Kasumi-1 (cell line): ENCODE results near the gene SELENOS.

Experiments
- DNase-seq, 2 experiments: peaks; one replicate each; lab custom pipeline; 2025; lab: John Stamatoyannopoulos, UW

SELENOS gene

DNA sequence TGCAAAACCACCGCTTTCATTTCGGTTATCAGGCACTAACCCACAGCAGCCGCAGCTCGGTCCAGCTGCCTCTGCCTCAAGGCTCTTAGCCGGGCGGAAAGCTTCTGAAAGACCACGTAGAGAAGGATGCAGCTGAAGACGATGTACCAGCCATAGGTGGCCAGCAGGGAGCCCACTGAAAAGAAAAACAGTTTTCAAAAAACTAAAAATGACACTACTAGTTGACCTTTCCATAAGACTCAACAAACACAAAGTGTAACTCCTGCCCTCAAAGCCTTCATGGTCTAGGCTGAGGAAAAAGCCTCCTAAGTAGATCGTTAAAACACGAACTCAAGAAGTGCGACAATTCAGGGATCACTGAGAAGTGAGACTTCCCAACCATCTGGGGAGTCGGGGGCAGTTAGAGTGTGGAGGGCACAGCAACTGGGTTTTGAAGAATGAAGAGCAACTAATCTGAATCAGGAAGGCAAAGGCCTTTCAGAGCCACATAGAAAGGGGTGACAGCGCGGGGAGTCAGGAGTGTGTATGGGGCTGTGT lies 716 bp downstream of the SELENOS start:
- peak; percentile 59 to 68 for DNase-seq

DNA sequence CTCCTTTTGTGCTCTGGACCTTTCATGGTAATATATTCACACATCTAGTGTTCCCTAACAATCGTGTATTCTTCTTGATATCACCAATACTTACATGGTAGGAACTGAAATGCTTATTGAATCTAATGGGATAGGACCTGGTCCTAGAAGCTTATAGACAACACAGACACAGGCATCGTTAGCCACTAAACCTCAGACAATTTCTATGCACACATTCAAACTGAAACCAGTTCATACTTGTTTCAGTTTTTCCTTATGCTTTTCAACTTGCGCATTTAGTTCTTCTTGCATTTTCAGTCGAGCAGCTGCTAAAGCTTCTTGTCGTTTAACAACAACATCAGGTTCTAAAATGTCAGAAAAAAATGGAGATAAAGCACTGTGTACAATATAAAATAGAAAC lies 2.3 kb downstream of the SELENOS start:
- no peak for DNase-seq

DNA sequence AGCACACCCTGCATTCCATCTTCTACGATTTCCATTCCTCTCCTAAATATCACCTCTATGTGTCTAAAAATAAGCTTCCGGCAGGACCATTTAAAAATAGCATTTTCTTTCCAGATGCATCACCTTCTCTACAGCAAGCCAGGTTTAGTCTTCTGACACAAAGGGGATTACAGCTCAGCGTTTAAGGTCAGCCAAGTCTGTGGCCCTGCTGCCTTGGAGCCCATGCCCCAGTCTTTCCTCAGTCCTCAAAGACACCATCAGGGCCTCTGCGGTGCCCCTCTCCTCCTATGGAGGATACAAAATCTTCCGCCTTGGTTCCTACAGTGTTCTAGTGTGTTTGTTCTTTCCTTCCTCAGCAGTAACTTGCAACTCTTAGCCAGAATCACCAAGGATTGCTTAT lies 3.8 kb downstream of the SELENOS start:
- no peak for DNase-seq

DNA sequence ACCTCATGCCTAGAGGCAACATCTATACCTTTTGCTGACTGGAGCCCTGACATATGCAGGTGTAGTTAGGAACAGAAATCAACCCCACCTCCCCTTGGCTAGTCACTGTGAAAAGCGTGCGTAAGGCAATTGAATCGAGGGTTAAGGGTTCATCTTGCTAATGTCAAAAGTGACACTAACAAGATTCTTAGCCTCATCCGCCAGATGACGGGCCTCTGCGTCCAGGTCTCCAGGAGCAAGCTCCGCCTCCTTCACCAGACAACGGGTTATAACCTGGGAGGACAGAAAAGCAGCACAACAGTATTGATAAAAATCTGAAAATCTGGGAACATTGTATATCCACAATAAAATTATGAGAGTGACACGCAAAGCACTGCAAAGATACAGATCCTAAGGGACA lies 4.7 kb downstream of the SELENOS start:
- no peak for DNase-seq

DNA sequence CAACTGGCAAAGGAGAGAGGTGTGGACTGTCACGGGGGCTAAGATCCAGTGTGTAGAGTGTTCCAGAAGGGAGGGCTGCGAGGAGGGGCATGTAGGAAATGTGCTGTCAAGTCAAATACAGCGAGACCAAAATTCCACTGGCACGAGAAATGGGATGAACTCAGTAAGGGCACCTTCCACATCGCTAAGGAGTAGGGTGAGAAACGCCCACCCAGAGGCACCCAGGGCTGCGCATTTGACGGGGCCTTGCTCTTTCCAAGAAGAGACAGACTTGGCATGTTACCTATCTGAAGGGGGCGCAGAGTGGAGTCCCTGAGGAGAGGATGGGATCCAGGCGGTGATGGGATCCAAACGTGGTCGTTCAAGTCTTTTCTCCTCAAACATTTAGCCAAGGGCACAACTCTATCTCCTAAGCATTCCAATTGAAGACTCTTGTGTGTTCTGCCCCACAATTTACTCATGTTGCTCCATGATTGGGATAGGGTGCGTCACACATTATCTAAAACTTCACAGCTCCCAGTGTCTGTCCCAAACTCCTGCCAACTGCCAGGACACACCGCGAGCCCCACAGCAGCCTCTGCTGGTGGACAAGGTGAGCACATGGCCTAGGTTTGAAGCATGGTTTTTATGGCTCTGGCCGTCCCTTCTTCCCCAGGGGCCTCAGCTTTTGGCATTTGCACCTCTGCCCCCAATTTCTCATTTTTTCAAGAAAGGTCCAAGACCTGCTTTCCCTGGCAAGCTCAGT lies 7.6 kb downstream of the SELENOS start:
- peak in 1 of 2 experiments; percentile 21 for DNase-seq

DNA sequence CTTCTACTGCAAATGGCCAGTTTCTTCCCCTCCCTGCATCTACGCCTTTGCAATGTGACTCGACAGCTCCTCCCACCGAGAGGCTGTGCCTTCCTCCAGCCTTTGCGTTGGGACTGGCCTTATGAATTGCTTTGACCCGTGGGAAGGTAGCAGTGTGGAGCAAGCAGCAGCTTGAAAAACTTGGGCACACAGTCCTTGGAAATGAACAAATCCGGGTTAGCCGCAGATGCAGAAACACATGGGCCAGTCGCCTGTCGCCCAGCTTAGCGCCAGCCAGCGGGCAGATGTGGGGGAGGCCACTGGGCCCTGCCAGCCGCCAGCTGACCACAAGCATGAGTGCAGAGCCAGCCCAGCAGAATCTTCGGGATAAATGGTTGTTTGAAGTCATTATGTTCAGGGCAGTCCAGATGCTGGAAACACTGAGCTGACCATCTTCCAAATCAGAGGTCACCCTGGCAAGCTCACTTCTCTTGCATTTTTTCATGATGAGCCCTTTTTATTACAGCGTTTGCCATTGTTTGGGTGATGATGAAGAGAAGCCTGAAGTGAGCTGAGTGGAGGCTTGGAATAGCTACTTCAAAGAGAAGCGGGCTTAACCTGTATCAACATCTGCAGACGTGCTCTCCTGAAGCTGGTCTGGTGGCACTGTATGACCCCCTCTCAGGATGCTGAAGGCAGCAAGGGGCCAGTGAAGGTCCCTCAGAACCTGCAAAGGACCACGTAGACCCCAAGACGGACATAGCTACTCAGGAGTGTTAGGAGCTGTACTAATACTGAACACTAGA lies 9.8 kb downstream of the SELENOS start:
- no peak for DNase-seq

DNA sequence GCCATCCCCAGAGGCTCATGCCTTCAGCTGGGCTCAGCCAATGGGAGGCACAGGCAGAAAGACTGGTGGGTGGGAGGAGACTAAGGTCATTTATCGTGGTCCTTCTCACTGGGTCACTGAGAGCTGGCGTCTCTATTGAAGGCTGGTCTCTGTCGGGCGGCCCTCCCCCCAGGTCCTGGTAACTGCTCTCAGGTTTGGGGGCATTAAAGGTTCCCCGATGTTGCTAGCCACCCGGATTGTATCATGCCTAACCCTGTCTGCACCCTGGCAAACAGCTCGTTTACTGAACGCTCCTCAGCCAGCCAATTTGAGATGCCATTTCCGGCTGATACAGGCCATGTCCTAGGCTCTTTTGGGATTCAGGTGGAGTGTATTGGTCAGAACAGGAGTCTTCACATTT lies 10.5 kb downstream of the SELENOS start:
- DNase-seq = no peak

DNA sequence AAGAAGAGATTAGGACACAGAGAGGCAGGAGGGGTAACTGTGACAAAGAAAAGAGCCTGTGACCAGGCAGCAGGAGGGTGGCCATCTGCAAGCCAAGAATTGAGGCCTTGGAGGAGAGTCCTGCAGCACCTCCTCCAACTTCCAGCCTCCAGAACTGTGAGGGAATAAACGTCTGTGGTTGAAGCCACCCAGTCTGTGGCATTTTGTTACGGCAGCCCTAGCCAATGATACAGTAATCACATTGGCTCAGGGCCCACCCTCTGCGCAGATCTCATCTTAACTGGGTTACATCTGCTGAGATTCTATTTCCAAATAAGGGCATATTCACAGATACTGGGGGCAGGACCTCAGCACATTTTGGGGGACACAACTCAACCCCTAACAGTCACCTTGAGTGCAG lies 11.3 kb downstream of the SELENOS start:
- DNase-seq = no peak

DNA sequence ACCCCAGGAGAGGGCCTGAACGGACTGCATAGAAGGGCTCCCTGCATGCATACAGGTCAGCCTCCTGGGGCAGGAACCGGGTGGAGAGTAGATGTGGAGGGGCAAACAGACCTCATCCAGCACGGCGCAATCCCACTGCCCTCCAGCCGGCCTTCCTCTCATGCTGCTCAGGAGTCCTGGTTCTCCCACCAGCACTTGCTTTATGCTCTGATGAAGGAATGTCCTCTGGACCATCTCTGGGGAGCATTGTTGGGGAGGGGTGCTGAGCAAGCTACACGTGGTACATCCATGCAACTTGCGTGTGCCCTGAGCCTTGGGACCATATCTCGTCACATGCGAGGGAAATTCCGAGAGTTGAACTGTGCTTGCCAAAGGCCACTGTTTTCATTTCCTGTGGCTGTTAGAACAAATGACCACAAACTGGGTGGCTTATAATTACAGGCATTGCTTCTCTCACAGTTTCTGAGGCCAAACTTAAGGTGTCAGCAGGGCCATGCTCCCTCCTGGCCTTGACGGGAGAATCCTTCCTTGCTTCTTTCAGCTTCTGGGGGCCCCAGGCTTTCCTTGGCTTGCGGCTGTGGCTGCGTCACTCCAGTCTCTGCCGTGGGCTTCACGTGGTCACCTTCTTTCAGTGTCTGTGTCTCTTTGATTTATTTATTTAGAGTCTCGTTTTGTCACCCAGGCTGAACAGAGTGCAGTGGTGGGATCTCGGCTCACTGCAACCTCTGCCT lies 12.2 kb downstream of the SELENOS start:
- DNase-seq = no peak

DNA sequence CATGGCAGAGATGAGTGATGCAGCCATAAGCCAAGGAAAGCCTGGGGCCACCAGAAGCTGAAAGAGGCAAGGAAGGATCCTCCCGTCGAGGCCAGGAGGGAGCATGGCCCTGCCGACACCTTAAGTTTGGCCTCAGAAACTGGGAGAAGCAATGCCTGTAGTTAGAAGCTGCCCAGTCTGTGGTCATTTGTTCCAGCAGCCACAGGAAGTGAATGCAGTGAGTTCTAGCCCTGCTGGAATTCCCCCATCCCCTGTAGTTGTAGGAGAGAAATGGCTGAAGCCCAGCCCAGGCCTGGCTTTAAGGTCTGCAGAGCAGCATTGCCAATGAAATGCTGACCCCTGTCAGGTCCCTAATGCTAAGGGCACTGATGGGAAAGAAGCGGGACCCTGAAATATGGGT lies 13.3 kb downstream of the SELENOS start:
- DNase-seq = no peak

DNA sequence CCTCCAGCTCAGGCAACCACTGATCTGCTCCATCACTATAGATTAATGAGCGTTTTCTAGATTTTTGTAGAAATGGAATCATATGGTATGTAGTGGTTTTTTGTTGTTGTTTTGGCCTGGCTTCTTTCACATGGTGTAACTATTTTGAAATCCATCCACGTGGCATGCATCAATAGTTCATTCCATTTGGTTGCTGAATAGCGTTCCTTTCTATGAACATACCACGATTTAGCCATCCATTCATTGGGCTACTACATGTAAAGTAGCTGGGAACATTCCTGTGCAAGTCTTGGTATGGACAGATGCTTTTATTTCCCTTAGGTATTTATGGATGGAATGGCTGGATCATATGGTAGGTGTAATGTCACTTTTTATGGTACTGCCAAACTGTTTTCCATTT lies 14.7 kb downstream of the SELENOS start:
- no peak for DNase-seq

DNA sequence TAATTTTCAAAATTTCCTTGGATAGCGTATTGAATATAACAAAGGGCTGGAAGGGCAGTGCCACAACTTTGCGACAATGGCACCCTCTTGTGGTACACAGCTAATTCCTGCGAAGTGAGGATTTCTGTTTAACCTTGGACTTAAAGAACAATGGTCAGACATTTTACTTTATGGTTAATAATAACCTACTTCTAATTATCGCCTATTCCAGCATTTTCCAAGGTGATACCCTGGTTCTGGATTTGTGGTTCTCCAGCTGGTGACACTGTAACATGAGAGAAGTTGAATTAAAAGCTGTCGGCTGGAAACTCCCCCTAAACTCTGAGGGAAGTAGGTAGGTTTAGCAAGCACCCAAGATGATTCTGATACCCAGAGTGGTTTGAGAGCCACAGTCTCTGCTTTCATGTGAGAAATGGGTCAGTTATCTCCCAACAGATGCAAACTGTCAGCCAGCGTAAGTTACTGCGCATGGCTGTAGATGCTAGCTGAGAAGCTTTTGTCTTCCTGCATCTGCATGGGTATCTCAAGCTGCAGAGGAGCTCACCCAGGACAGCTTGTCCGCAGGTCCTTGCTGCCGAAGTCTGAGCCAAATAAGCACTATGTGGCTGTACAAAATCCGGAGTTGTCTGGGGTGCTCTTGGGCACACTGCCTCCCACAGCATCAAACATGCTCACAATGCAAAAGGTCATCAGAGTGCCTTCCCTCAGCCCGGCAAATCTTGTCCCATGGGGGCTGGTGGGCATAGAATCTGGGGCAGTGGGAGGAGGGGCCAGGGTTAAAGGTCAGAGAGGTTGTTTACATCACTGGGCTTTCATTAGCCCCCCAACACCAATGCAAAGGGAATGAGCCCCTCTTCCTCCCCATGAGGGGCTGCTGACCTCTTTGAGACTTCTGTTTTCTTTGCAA lies 18.8 kb downstream of the SELENOS start:
- DNase-seq = peak; percentile 69 to 80

DNA sequence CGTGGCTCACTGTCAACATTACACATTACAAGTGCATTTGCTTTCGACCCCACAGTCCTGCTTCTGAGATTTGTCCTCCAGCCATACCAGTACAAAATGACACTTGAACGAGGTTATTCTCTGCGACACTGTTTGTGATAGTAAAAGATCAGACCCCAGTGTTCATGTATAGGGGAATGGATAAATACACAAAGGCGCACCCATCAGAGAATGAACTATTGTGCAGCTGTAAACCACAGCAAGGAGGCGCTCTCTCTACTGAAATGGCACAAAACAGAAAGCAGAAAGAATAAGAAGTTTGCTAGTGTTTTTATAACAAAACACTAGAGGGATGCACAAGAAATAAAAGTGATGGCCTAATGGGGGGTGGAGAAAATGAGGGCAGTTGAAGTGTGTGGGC lies 20.5 kb downstream of the SELENOS start:
- peak; percentile 71 to 85 for DNase-seq

DNA sequence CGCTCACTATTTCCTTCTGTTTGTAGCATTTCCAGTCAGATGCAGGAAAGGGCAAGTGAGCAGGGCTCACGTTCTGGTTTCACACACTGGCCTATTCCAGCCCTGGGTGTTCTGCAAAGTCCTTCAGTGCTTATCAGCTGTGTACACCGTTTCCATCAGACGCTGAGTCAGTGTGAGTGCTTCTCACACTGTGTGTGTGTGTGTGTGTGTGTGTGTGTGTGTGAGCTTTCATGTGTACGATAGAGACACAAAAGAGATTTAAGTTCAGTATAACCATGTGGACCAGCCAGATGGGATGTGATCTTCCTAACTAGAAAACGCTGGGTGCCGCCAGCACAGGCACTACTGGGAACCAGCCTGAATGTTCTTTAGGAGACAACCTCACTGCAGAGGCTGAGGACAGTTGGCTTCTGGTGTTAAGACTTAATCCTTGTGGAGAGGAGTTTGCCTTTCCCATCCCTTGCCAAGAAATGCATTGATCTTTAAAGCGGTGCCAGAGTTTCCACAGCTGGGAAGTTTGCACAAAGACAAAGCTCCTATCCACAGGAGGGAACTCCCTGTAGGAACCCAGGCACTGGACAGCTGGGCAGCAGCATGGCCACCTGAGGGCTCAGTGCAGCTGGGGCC lies 21.6 kb downstream of the SELENOS start:
- peak; percentile 28 to 32 for DNase-seq

DNA sequence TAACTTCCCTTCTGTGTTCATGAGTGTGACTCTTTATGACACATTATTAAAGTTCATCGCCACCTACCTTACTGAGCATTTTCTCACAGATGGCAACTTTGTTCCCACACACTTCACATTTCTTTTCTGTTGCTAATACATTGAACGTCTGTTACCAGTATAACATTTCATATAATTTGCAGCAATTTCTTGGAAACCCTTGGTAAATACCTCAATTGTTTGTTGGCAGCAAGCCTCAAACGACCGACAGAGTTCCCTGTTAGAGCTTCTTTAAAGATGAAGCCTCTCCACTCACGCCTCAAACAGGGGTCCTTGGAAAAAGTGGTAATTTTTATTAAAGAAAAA lies 22.3 kb downstream of the SELENOS start:
- no peak for DNase-seq

DNA sequence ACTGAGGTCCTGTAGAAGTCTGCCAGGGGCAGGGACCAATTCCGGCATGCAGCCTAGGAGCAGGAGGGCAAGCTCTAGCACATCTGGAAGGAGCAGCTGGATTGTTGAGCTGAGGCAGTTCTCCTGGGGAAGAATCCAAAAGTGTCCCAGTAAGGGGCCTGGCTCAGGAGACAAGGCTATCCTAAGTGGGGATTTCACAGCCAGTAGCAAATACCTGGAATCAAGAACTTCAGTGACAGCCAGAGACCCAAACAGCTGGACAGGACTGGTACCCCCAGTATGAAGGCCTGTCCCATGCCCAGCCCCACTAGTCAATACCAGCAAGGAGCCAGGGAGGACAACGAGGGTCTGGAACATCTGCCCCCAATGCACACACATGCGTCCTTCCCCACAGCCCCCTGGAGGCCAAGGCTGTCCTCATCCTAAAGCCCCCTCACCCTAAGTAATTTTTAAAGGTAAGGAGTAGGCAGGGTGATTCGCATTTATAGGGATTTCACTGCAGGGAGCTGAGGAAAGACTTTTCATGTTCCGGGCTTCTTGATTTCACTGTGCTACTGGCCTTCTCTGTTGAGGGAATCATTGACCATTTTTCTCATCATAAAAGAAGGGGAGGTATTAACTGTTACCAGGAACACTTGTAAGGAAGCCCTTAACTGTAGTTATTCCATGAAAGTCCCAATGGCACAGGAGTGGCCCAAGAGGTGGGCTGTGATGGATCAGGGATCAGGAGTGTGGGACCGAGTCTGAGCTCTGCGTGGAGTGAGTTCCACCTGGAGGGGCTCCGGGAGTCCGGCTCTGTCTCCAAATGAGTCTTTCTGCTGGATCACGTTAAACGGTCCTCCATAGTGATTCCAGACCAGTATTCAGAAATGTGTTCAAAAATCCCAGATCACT lies 22.9 kb downstream of the SELENOS start:
- DNase-seq = no peak

DNA sequence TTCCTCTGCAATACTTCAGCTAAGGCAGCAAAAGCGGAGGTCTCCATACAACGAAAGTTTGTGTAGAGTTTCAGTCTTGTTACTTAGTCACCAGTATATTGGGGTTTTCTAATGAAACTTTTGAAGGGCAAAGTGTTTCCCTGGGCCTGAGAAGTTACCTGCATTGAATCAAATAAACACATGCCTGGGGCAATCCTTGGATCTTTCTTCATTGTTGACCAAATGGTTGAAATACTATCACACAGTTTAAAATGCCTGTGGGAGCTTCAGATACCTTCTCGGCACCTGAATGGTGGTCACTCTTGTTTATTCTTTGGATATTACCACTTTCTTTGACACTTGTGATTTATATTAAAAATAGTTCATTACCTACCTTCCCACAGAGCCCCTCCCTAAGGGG lies 24.4 kb downstream of the SELENOS start:
- peak in 1 of 2 experiments; percentile 32 for DNase-seq

DNA sequence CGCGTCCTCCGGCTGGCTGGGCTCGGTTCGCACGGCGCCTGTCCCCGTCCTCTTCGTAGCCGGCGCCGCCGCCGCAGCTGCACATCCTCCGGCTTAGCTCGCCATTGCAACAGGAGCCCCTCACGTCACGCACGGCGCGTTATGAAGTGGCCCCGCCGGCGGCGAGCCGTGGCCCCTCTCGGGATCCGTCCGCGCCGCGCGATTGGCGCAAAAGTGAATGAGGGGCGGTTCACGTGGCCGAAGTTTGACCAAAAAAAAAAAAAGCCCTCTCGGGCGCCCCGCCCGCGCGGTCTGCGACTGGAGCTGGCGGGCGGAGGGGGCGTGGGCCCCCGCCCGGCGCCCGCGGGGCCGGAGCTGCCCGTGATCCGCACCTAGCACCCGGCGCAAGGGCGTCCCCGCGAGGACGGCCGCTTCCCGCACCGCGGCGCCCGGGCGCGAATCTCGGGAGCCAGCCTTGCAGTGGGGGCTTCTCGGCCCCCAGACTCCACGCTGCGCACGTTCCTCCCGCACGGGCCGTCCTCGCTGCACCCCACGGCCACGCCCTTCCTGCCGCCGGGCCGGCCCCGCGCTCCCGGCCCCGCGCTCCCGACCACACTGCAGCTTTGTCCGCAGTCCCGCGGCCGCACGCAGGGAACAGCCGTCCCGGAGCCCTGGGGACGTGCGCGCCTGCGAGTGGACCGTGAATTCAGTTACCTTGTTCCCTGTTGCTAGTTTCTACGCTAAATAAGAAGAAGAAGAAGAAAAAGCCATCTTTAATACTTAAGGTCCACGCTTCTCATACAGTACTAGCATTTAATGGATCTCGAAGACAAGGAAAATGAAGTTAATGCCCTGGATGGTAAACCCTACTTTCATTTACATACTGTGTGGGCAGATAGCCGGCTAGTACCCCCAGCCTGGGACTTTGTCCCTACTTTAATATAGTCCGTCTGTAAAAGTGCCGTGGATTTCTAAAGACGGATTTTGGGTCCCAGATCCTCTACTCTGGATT lies 25.2 kb downstream of the SELENOS start, which contains the start of gene CHSY1:
Gene CHSY1, minus strand, starts transcription at position 219 of the 991 bp plus-strand sequence. CDS start 592 bp downstream, outside the sequence.
- peak; percentile 77 to 86 for DNase-seq
